ENCODE measurements around the gene SLC25A21. TPM values are rescaled to one million over a fixed set of nuclear protein-coding genes. Genes with fewer than 3 reads are reported as not detected.

The SLC25A21 gene
- total and polyA plus RNA-seq, 10 donors = 0.06 to 1.1 (median 0.22) TPM; not detected in 2

DNA sequence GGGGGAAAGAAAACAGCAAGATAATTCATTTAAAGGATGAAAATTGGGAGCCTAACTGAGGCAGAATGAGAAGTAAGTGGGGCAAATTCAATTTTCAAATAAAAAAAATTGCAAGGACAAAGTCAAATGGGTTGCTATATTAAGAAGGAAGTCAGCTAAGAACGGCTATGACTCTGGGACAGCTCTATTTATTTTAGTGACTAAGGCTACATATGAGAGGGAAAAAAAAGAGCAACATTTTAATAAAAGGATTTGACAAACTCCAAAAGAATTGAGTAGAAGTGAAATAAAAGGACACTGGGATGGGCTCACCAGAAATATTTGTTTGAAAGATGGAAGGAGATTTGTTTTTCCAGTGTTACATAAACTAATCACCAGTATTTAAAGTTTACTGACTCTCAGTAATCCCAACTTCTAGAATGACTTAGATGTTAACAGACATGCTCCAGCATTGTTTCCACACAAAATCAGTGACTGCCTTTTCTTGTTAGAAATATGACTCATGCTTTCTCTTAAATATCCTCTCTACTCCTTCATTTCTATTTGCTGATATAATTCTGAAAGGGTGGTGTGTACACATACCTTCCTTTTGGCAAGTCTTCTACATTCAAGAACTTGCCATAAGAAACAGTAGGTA lies 198.5 kb downstream of the SLC25A21 start:
- H3K27ac ChIP-seq = no peak overlapping the region
- no peaks in the 10 kb centered on the region for H3K27me3 ChIP-seq (replicated peaks in 1 of 7)
- no peaks in the 10 kb centered on the region for H3K9me3 ChIP-seq
- TF ChIP-seq POLR2AphosphoS5 (IDR thresholded peaks at IDR 0.05) = no peak
- TF ChIP-seq, protein P1, sequence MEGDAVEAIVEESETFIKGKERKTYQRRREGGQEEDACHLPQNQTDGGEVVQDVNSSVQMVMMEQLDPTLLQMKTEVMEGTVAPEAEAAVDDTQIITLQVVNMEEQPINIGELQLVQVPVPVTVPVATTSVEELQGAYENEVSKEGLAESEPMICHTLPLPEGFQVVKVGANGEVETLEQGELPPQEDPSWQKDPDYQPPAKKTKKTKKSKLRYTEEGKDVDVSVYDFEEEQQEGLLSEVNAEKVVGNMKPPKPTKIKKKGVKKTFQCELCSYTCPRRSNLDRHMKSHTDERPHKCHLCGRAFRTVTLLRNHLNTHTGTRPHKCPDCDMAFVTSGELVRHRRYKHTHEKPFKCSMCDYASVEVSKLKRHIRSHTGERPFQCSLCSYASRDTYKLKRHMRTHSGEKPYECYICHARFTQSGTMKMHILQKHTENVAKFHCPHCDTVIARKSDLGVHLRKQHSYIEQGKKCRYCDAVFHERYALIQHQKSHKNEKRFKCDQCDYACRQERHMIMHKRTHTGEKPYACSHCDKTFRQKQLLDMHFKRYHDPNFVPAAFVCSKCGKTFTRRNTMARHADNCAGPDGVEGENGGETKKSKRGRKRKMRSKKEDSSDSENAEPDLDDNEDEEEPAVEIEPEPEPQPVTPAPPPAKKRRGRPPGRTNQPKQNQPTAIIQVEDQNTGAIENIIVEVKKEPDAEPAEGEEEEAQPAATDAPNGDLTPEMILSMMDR (IDR thresholded peaks at IDR 0.05 in 8 of 11, conservative IDR thresholded peaks at IDR 0.05 in 3 of 11) = no peak
- H3K36me3 ChIP-seq = no peaks in the 10 kb centered on the region
- intact Hi-C loops (cut with DNase I; ENCODE audit: low total_unique reads) = no loop called here
- no peaks in the 10 kb centered on the region for H3K4me1 ChIP-seq
- DNase-seq = no peak
- no peak overlapping the region for H3K4me3 ChIP-seq
- WGBS, 5 donors = 45 to 51% (median 46%) methylated on average over 1 of the region's 1 CpG

DNA sequence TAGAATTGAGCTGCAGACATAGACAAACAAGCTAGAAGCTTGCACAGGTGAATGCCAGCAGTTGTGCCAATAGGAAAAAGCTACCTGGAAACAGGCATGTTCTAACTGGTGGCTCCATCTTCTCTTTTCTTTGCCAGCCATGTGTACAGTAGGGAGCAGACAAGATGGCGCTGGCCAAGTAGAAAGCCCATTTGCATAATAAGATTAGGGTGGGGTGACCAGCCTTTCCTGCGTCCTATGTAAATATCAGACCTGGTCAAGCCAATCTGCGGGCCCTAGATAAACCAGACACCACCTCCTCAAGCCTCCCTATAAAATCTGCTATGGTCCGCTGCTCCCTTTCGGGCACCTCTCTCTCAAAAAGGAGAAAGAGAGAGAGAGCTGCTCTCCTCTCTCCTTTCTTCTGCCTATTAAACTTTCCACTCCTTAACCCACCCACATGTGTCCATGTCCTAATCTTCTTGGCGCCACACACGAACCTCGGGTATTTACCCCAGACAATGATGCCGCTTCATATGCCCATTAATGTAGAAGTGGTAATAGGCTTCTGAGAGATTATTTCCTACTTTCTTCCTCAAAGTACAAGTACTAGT lies 201.0 kb downstream of the SLC25A21 start:
- 91 to 95% (median 92%) methylated on average over 9 of the region's 9 CpGs for WGBS, 5 donors
- no peaks in the 10 kb centered on the region for H3K36me3 ChIP-seq
- H3K4me1 ChIP-seq = no peaks in the 10 kb centered on the region
- H3K4me3 ChIP-seq = no peak overlapping the region
- no peaks in the 10 kb centered on the region for H3K27me3 ChIP-seq (replicated peaks in 1 of 7)
- H3K27ac ChIP-seq = no peak overlapping the region
- intact Hi-C loops (cut with DNase I; ENCODE audit: low total_unique reads) = no loop called here
- no peaks in the 10 kb centered on the region for H3K9me3 ChIP-seq
- TF ChIP-seq POLR2AphosphoS5 (IDR thresholded peaks at IDR 0.05) (no peak), POLR2A (IDR thresholded peaks at IDR 0.05) (no peak)
- TF ChIP-seq, protein P1 (IDR thresholded peaks at IDR 0.05 in 8 of 11, conservative IDR thresholded peaks at IDR 0.05 in 3 of 11) = no peak
- DNase-seq = no peak

DNA sequence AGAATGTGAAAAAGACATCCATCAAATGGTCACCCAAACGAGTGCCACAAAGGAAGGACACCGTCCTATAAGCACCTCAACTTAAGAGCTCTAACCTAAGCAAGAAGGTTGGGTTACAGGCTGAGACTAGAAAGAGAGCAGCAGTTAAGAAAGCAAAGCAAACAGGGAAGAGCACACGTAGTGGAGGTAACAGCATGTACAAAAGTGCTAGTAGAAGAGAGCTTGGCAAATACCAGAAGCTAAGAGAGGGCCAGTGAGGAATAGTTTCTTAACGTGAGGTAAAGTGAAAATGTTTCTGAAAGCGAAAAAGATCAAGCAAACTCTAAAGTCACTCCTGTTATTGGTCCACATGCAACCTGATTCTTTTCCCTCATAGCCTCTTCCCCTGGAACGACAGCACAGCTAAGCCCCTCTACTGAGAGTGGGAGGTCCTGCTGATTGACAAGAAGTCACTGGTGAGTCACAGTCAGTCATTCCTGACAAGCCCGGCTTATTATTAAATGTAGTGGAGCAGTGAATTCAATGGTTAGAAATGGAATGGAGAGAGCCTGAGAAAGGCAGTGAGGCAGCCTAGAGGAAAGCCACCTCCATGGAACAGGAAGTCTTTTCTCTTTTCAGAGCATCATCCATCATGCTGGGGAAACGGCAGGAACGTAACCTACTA lies 204.4 kb downstream of the SLC25A21 start:
- Histone ChIP-seq H3K36me3 (no peaks in the 10 kb centered on the region), H3K27ac (no peak overlapping the region), H3K27me3 (replicated peaks in 1 of 7) (no peaks in the 10 kb centered on the region), H3K4me1 (no peaks in the 10 kb centered on the region), H3K4me3 (no peak overlapping the region), H3K9me3 (no peaks in the 10 kb centered on the region)
- intact Hi-C loops (cut with DNase I; ENCODE audit: low total_unique reads) = no loop called here
- WGBS, 5 donors = 54 to 61% (median 59%) methylated on average over 9 of the region's 9 CpGs
- DNase-seq = no peak
- TF ChIP-seq POLR2A (IDR thresholded peaks at IDR 0.05) = no peak
- TF ChIP-seq, protein P1 (IDR thresholded peaks at IDR 0.05 in 8 of 11, conservative IDR thresholded peaks at IDR 0.05 in 3 of 11) = no peak
- TF ChIP-seq POLR2AphosphoS5 (IDR thresholded peaks at IDR 0.05) = no peak

DNA sequence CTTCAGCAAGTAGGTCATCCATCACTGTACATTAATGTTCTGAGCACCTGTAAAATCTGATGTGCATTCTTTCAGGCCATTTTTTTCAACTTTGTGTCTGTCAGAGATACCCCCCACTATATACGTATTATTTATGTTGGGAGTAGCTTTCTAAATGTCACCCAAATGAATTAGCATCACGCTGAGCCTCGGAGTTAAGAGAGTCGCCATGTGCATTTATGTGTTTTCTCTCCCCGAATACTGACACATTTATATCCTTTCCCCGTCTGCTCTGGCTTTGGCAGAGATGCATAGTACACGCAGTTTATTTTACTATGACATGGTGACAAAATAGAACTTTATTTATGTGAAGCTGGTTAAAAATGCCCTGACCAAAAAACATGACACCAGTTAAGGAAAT lies 216.4 kb downstream of the SLC25A21 start:
- Histone ChIP-seq H3K9me3 (no peaks in the 10 kb centered on the region), H3K4me1 (no peaks in the 10 kb centered on the region), H3K27me3 (replicated peaks in 1 of 7) (peaks cover 0 to 2% (median 0%) of the 10 kb centered on the region in 7 donors), H3K27ac (no peak overlapping the region), H3K4me3 (no peak overlapping the region), H3K36me3 (no peaks in the 10 kb centered on the region)
- 77 to 89% (median 85%) methylated on average over 7 of the region's 7 CpGs for WGBS, 5 donors
- intact Hi-C loops (cut with DNase I; ENCODE audit: low total_unique reads) = no loop called here
- TF ChIP-seq POLR2A (IDR thresholded peaks at IDR 0.05) = no peak
- no peak for TF ChIP-seq POLR2AphosphoS5 (IDR thresholded peaks at IDR 0.05)
- TF ChIP-seq, protein P1 (IDR thresholded peaks at IDR 0.05 in 8 of 11, conservative IDR thresholded peaks at IDR 0.05 in 3 of 11) = no peak
- DNase-seq = no peak
